ENCODE measurements around the gene GPR34. TPM values are rescaled to one million over a fixed set of nuclear protein-coding genes. Genes with fewer than 3 reads are reported as not detected.
"Not testable (repeated sequence)": the region's sequence is repeated elsewhere in the genome, so short reads cannot be mapped to it uniquely, and the experiment has no call there.

Gene GPR34
- total and polyA plus RNA-seq, 4 donors: 1.7 to 9.0 (median 4.3) TPM

GRCh38 chrX:41672643-41673042 lies 16.1 kb upstream of the GPR34 start:
- H3K9me3 ChIP-seq (ENCODE audit: control insufficient read depth in 4 of 4, low read length in 3 of 4): no peaks in the 10 kb centered on the region
- TF ChIP-seq FOXA2 (IDR thresholded peaks at IDR 0.05) (no peak), EGR1 (IDR thresholded peaks at IDR 0.05; ENCODE audit: low read depth in 2 of 2) (no peak), CTCF (IDR thresholded peaks at IDR 0.05; ENCODE audit: low read depth, low read length, missing input control) (no peak), RXRA (IDR thresholded peaks at IDR 0.05) (no peak), TAF1 (conservative IDR thresholded peaks at IDR 0.05) (no peak), FOXA1 (IDR thresholded peaks at IDR 0.05) (no peak), RAD21 (IDR thresholded peaks at IDR 0.05) (no peak), YY1 (IDR thresholded peaks at IDR 0.05) (no peak), SP1 (IDR thresholded peaks at IDR 0.05) (no peak), HNF4A (conservative IDR thresholded peaks at IDR 0.05) (no peak)
- TF ChIP-seq, protein P1, sequence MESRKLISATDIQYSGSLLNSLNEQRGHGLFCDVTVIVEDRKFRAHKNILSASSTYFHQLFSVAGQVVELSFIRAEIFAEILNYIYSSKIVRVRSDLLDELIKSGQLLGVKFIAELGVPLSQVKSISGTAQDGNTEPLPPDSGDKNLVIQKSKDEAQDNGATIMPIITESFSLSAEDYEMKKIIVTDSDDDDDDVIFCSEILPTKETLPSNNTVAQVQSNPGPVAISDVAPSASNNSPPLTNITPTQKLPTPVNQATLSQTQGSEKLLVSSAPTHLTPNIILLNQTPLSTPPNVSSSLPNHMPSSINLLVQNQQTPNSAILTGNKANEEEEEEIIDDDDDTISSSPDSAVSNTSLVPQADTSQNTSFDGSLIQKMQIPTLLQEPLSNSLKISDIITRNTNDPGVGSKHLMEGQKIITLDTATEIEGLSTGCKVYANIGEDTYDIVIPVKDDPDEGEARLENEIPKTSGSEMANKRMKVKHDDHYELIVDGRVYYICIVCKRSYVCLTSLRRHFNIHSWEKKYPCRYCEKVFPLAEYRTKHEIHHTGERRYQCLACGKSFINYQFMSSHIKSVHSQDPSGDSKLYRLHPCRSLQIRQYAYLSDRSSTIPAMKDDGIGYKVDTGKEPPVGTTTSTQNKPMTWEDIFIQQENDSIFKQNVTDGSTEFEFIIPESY (IDR thresholded peaks at IDR 0.05): no peak
- TF ChIP-seq, protein P2, sequence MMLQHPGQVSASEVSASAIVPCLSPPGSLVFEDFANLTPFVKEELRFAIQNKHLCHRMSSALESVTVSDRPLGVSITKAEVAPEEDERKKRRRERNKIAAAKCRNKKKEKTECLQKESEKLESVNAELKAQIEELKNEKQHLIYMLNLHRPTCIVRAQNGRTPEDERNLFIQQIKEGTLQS (IDR thresholded peaks at IDR 0.05): no peak
- H3K36me3 ChIP-seq (ENCODE audit: control insufficient read depth in 4 of 4, insufficient read depth in 3 of 4, low read depth in 1 of 4, low read length in 3 of 4): no peaks in the 10 kb centered on the region
- H3K9ac ChIP-seq (ENCODE audit: low read depth in 1 of 2, low read length in 2 of 2): no peak overlapping the region
- no peak for DNase-seq (ENCODE audit: low spot score)
- no peak overlapping the region for H3K4me3 ChIP-seq (ENCODE audit: low read depth in 1 of 3, low read length in 3 of 3)
- 87% methylated on average over 1 of the region's 1 CpG for WGBS
- peaks cover 0 to 4% (median 0%) of the 10 kb centered on the region in 4 donors for H3K4me1 ChIP-seq (ENCODE audit: control insufficient read depth in 4 of 4, insufficient read depth in 4 of 4, low read length in 3 of 4)
- no peaks in the 10 kb centered on the region for H3K27me3 ChIP-seq (ENCODE audit: control insufficient read depth in 4 of 4, insufficient read depth in 4 of 4, low read length in 3 of 4)
- no peak overlapping the region for H3K27ac ChIP-seq (ENCODE audit: low read depth in 1 of 2, low read length in 2 of 2)

- WGBS: 97% methylated on average over 15 of the region's 15 CpGs
These were observed 12.4 kb upstream of the GPR34 start for GRCh38 chrX:41676361-41676760.

DNA sequence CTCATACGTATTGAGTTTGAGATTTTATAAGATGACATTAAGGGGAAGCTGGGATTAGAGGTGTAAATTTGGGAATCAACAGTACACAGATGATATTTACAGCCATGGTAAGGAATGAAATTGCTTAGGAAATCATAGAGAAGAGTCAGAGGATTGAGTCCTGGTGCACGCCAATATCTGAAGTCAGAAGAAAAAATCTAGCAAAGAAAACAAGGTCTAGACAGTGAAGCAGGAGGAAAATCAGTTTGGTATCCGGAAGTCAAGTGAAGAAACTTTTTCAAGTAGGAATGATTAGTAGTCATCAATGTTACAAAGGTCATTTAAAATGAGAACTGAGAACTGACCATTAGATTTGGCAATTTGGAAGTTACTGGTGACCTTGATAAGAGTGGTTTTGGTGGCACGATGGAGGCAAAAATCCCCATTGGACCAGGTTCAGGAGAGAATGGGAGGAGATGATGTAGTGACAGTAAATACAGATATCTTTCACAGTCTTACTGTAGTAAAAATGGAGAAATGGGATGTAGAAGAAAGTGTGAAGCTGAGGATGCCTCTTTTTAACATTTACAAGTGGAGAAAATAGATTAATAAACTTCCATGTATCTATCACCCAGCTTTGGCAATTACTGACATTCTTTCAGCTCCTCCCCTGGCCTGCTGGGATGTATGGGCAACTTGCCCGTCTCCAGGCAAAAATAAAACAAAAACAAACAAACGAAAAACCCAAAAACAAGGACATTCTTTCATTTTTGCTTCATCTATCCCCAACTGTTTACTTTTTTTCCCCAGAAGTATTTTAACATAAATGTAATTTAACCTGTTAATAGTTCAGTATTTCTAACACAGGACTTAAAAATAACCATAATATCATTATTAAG lies 11.4 kb upstream of the GPR34 start:
- no peak for DNase-seq (ENCODE audit: low spot score)
- H3K27ac ChIP-seq (ENCODE audit: low read depth in 1 of 2, low read length in 2 of 2): no peak overlapping the region
- H3K4me3 ChIP-seq (ENCODE audit: low read depth in 1 of 3, low read length in 3 of 3): no peak overlapping the region
- peaks cover 0 to 4% (median 0%) of the 10 kb centered on the region in 4 donors for H3K4me1 ChIP-seq (ENCODE audit: control insufficient read depth in 4 of 4, insufficient read depth in 4 of 4, low read length in 3 of 4)
- H3K9me3 ChIP-seq (ENCODE audit: control insufficient read depth in 4 of 4, low read length in 3 of 4): no peaks in the 10 kb centered on the region
- WGBS: 58% methylated on average over 6 of the region's 6 CpGs
- H3K36me3 ChIP-seq (ENCODE audit: control insufficient read depth in 4 of 4, insufficient read depth in 3 of 4, low read depth in 1 of 4, low read length in 3 of 4): no peaks in the 10 kb centered on the region
- H3K27me3 ChIP-seq (ENCODE audit: control insufficient read depth in 4 of 4, insufficient read depth in 4 of 4, low read length in 3 of 4): no peaks in the 10 kb centered on the region
- TF ChIP-seq JUND (IDR thresholded peaks at IDR 0.05) (no peak), HNF4A (conservative IDR thresholded peaks at IDR 0.05) (peak in 1 of 2 donors; percentile 10)
- H3K9ac ChIP-seq (ENCODE audit: low read depth in 1 of 2, low read length in 2 of 2): no peak overlapping the region

More at GRCh38 chrX:41676361-41676760, 12.4 kb upstream of the GPR34 start:
- not testable (repeated sequence) for H3K9me3 ChIP-seq (ENCODE audit: control insufficient read depth in 4 of 4, low read length in 3 of 4); H3K4me3 ChIP-seq (ENCODE audit: low read depth in 1 of 3, low read length in 3 of 3); H3K36me3 ChIP-seq (ENCODE audit: control insufficient read depth in 4 of 4, insufficient read depth in 3 of 4, low read depth in 1 of 4, low read length in 3 of 4); H3K27me3 ChIP-seq (ENCODE audit: control insufficient read depth in 4 of 4, insufficient read depth in 4 of 4, low read length in 3 of 4); H3K9ac ChIP-seq (ENCODE audit: low read depth in 1 of 2, low read length in 2 of 2); H3K27ac ChIP-seq (ENCODE audit: low read depth in 1 of 2, low read length in 2 of 2); DNase-seq (ENCODE audit: low spot score); H3K4me1 ChIP-seq (ENCODE audit: control insufficient read depth in 4 of 4, insufficient read depth in 4 of 4, low read length in 3 of 4)

Measured in liver (tissue), 9 donors.